Type B pancreatic cell (in vitro differentiated cells): ENCODE measurements around the gene MACF1. TPM values are rescaled to one million over a fixed set of nuclear protein-coding genes. Genes with fewer than 3 reads are reported as not detected.

Experiments
- DNase-seq: peaks from one replicate; pipeline ENCODE4 v3.0.0; 2021; ENCODE audit warnings: mixed read lengths; ENCODE audit not compliant: unreplicated experiment; ENCODE audit errors: extremely low spot score
- H3K27ac Mint-ChIP-seq: 2 replicates; pipeline ENCODE4 v1.8.0; 2021; ENCODE audit warnings: mild to moderate bottlenecking, mixed read lengths
- H3K27me3 Mint-ChIP-seq: 2 replicates; pipeline ENCODE4 v1.8.0; 2021; ENCODE audit warnings: mixed read lengths
- H3K36me3 Mint-ChIP-seq: 2 replicates; pipeline ENCODE4 v1.8.0; 2021; ENCODE audit warnings: mixed read lengths
- H3K4me1 Mint-ChIP-seq: one replicate; pipeline ENCODE4 v1.8.0; 2021; ENCODE audit warnings: mixed read lengths; ENCODE audit not compliant: unreplicated experiment
- H3K4me3 Mint-ChIP-seq: 2 replicates; pipeline ENCODE4 v1.8.0; 2021; ENCODE audit warnings: mild to moderate bottlenecking, mixed read lengths
- H3K9me3 Mint-ChIP-seq: 2 replicates; pipeline ENCODE4 v1.8.0; 2021; ENCODE audit warnings: mixed read lengths
- CTCF ChIP-seq: fragments of 200-600 bp; sonication (generic); conservative IDR thresholded peaks from 2 replicates; pipeline ENCODE4 v1.5.0; 2021; ENCODE audit warnings: antibody characterized with exemption, mild to moderate bottlenecking
- total RNA-seq: library from RNA; stranded (reverse); gene quantifications from 2 replicates; pipeline ENCODE4 v1.2.1, GENCODE V29; 2021; ENCODE audit warnings: low replicate concordance

Gene MACF1
- total RNA-seq, 1 donor from 2014 or later, result 201 TPM

GRCh38 chr1:39238476-39238875 is 34.0 kb downstream of the MACF1 start:
- no peak for DNase-seq
- H3K4me3 Mint-ChIP-seq, result no peak overlapping the region
- TF ChIP-seq CTCF, result no peak
- no peaks in the 10 kb centered on the region for H3K27me3 Mint-ChIP-seq
- H3K9me3 Mint-ChIP-seq, result peaks cover 5% of the 10 kb centered on the region
- H3K36me3 Mint-ChIP-seq, result peaks cover 15% of the 10 kb centered on the region
- H3K27ac Mint-ChIP-seq, result no peak overlapping the region
- peaks cover 13% of the 10 kb centered on the region for H3K4me1 Mint-ChIP-seq

GRCh38 chr1:39239968-39240367 is 35.5 kb downstream of the MACF1 start:
- H3K4me1 Mint-ChIP-seq, result peaks cover 13% of the 10 kb centered on the region
- peaks cover 5% of the 10 kb centered on the region for H3K9me3 Mint-ChIP-seq
- no peak overlapping the region for H3K4me3 Mint-ChIP-seq
- H3K27me3 Mint-ChIP-seq, result no peaks in the 10 kb centered on the region
- no peak for DNase-seq
- no peak overlapping the region for H3K27ac Mint-ChIP-seq
- TF ChIP-seq CTCF, result no peak
- H3K36me3 Mint-ChIP-seq, result peaks cover 15% of the 10 kb centered on the region

GRCh38 chr1:39243302-39243701 is 38.8 kb downstream of the MACF1 start:
- no peaks in the 10 kb centered on the region for H3K27me3 Mint-ChIP-seq
- H3K4me1 Mint-ChIP-seq, result peaks cover 5% of the 10 kb centered on the region
- no peak overlapping the region for H3K4me3 Mint-ChIP-seq
- no peaks in the 10 kb centered on the region for H3K9me3 Mint-ChIP-seq
- DNase-seq, result no peak
- no peaks in the 10 kb centered on the region for H3K36me3 Mint-ChIP-seq
- no peak overlapping the region for H3K27ac Mint-ChIP-seq
- no peak for TF ChIP-seq CTCF

GRCh38 chr1:39250460-39251240 is 46.2 kb downstream of the MACF1 start:
- DNase-seq, result no peak
- H3K4me3 Mint-ChIP-seq, result no peak overlapping the region
- no peaks in the 10 kb centered on the region for H3K4me1 Mint-ChIP-seq
- H3K27me3 Mint-ChIP-seq, result no peaks in the 10 kb centered on the region
- H3K27ac Mint-ChIP-seq, result no peak overlapping the region
- no peaks in the 10 kb centered on the region for H3K9me3 Mint-ChIP-seq
- no peak for TF ChIP-seq CTCF
- H3K36me3 Mint-ChIP-seq, result peaks cover 10% of the 10 kb centered on the region

- H3K4me1 Mint-ChIP-seq, result no peaks in the 10 kb centered on the region
- H3K4me3 Mint-ChIP-seq, result no peak overlapping the region
- peaks cover 10% of the 10 kb centered on the region for H3K36me3 Mint-ChIP-seq
- H3K9me3 Mint-ChIP-seq, result no peaks in the 10 kb centered on the region
- no peak overlapping the region for H3K27ac Mint-ChIP-seq
- TF ChIP-seq CTCF, result no peak
- no peak for DNase-seq
- H3K27me3 Mint-ChIP-seq, result no peaks in the 10 kb centered on the region
These were observed 50.7 kb downstream of the MACF1 start for GRCh38 chr1:39255222-39255621.
